Daoy (cell line): ENCODE measurements around the gene PIGV. TPM values are rescaled to one million over a fixed set of nuclear protein-coding genes. Genes with fewer than 3 reads are reported as not detected.

Experiments used
- DNase-seq: peaks from one replicate; pipeline ENCODE4 v3.0.0-alpha.2; 2015; ENCODE audit warnings: low read depth
- total RNA-seq: library from RNA; depleted of rRNA; stranded (reverse); fragments of >200 nt; shearing (Covaris generic); gene quantifications from 2 replicates; pipeline ENCODE4 v1.2.3, GENCODE V29; 2014

Gene PIGV
- total RNA-seq, 1 experiment from 2014 or later: 7.9 TPM

DNA sequence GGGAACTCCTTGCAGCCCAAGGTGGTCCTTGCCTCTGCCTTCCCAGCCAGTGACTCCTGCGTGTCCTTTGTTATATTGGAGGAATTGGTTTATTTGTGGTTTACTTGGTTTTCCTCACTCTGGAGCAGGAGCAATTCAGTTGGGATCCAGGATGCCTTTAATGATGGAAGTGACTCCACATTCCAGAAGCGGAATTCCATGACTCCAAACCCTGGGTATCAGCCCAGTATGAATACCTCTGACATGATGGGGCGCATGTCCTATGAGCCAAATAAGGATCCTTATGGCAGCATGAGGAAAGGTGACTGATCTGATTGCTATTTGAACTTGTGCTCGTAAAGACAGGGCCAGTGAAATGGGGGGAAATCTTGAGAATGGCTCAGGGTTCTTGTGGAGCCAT lies 15.1 kb upstream of the PIGV start:
- DNase-seq: peak; percentile 69

DNA sequence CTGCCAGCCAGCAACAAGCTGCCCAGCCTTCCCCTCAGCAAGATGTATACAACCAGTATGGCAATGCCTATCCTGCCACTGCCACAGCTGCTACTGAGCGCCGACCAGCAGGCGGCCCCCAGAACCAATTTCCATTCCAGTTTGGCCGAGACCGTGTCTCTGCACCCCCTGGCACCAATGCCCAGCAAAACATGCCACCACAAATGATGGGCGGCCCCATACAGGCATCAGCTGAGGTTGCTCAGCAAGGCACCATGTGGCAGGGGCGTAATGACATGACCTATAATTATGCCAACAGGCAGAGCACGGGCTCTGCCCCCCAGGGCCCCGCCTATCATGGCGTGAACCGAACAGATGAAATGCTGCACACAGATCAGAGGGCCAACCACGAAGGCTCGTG lies 13.3 kb upstream of the PIGV start:
- DNase-seq: no peak

DNA sequence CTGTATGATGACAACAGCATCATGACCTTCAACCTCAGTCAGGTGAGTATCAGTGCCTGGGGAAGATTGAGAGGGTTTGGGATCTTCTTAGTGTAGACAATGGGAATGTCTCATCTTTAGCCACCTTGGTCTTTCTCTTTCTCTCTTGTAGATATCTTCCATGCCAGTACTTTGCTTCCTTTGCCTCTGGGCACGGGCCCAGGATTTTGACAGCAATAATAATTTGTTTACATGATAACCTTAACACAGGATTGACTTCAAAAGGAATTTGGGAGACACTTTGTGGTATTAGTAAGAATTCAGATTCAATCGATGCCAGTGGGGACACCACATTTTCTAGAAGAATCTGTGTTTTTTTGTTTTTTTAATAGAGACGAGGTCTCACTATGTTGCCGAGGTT lies 12.1 kb upstream of the PIGV start:
- DNase-seq: no peak

GRCh38 chr1:26779098-26779668 lies 8.6 kb upstream of the PIGV start:
- no peak for DNase-seq

DNA sequence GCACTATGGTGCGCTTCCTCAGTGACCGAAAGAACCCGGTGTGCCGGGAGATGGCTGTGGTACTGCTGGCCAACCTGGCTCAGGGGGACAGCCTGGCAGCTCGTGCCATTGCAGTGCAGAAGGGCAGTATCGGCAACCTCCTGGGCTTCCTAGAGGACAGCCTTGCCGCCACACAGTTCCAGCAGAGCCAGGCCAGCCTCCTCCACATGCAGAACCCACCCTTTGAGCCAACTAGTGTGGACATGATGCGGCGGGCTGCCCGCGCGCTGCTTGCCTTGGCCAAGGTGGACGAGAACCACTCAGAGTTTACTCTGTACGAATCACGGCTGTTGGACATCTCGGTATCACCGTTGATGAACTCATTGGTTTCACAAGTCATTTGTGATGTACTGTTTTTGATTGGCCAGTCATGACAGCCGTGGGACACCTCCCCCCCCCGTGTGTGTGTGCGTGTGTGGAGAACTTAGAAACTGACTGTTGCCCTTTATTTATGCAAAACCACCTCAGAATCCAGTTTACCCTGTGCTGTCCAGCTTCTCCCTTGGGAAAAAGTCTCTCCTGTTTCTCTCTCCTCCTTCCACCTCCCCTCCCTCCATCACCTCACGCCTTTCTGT lies 7.3 kb upstream of the PIGV start:
- no peak for DNase-seq

GRCh38 chr1:26781206-26781825 lies 6.4 kb upstream of the PIGV start:
- DNase-seq: no peak

- no peak for DNase-seq
Measured at GRCh38 chr1:26782521-26783212, 5.1 kb upstream of the PIGV start.

DNA sequence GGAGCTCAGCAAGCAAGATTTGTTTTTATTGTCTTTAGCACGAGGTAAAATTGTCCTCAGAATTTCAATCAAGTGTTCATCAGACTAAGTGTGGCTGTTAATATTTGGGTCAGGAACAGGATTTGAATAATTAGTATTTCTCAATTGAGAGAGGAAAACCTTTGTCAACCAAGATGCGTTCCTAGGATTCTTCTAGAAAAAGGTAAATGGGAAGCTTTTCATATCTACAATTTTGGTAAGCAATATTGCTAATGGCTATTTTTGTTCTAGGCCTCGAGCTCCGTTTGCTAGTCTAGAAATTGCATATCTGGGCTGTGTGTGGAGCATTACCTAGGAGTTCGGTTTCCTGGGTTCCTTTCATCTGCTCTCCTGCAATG lies 4.1 kb upstream of the PIGV start:
- DNase-seq: no peak

- peak; percentile 52 for DNase-seq
Measured at GRCh38 chr1:26784023-26784871, 3.5 kb upstream of the PIGV start.

DNA sequence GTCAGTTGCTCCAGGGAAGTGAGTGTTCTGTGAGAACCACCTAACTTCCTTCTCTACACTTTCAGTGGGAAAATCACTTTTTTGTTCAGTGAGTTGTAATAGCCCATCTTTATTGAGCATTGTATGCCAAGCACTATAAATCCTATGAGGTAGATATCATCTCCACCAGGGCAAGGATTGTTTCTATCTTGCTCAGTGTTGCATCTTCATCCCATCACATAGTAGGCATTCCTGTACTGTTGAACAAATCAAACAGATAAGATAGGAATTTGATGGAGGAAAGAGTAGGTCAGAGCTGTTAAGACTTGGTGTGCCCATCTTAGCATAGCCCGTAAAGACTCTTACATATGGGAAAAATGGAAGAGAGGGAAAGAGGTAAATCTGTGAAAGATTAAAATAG lies 2.9 kb upstream of the PIGV start:
- DNase-seq: no peak

DNA sequence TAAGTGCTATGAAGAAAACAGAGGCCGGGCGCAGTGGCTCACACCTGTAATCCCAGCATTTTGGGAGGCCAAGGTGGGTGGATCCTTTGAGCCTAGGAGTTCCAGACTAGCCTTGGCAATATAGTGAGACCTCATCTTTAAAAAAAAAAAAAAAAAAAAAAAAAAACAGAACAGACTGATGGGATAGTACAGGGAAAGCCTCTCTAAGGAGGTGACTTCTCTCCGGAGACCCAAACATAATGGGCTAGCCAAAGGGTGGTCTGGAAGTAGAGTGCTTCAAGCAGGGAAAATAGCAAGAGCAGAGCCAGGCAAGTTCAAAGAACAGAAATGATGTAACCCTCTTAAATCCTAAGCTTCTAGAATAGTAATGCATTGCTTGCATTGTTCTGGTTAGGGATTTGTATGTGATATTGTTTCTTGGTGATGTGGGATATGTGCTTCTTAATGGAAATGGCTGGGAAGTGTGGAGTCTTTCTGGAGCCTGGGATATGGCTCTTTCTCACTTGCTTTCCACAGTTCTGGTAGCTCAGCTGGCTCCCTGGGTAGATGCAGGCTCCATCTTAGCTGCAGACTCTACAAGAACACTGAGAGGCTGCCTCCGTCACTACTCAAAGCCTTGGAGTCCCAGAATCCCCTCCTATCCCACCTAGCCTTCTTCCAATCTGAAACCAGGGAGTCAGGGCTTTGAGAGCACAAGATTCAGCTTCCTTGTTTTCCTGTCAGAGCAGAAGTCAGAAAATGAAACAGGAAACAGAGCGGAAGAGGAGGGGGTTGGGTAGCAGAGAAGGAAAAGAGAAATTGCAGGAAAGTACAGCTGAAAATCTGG lies 1.9 kb upstream of the PIGV start:
- DNase-seq: no peak

DNA sequence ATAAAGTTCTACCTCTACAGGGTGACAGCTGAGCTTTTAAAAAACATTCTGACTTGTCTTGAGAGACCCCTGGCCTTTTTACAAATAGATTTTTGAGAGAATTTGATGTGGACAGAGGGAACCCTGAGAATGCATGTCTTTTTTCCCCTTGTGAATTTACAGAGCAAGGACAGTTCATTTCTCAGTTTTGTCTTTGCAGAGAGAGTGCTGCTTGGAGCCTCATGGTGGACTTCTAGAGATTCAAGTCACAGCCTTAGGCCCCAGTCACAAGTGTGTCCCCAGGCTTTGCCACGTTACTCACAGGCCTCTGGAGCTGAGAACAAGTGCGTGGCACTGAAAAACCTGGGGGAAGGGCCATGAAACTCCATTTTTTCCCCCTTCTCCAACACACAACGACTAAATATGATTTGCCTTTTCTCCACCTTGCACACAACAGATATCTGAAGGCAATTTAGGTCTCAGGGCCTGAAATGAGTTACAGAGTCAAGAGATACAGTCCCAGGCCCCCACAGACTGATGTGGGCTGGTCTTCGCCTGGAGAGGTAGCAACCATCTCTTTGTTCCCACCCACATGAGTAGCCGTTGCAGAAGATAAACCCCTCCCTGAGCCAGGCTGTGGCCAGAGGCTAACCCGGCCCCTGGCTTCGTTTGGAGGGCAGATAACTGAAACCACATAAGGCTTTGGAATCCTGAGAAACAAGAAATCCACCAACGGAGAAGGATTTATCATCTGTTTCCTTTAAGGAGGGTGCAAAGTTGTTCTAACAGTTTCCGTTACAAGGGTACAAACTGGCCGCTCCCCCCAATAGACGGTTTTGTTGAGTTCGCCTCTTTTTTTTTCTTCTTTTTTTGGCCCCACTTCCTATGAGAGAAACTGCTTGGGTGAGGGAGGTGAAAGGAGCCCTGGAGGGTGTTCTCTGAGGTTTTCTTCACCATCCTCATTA lies 1.0 kb upstream of the PIGV start:
- DNase-seq: peak; percentile 85

- peak; percentile 74 for DNase-seq
Measured at GRCh38 chr1:26787381-26787705, 407 bp upstream of the PIGV start.

DNA sequence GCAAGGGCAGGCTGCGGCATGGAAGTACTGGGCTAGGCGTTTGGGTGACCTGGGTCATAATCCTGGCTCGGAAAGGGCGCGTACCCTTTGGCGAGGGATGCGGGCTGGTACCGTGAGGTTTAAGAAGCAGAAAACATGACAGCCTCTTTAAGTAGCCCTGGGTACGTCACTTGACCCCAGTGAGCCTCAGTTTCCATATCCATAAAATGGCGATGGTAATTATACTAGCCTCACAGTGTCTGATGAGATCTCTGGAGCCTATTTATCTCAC lies 700 bp downstream of the PIGV start:
- no peak for DNase-seq

GRCh38 chr1:26788836-26789611 lies 1.3 kb downstream of the PIGV start:
- peak; percentile 91 for DNase-seq

DNA sequence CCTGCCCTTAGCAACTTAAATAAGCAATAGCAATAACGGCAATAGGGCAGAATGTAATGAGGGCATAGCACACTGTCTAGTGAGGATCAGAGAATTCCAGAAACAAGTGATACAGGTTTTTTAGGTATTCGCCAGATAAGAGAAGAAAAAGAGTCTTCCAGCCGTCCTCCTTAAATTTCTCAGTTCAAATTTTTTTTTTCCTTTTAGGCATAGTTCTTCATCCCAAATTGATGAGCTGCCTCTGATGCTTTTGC lies 1.8 kb downstream of the PIGV start:
- no peak for DNase-seq

DNA sequence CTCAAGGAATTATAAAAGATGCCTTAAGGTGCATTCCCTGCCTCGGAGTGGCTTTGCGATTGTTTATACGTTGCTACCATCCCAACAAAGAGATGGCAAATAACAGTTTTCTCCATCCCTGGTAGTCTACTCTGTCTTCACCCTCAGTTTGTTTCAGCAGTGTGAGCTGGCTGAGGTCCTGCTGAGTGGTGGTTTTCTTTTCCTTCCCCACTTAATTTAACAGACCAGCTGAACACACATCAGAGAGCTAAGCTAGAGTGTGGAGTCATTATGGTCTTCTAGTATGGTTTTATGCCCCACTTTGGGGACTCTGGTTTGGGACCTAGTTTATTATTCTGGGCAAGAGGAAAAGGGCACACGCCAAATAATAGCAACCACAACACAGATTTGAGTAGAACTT lies 2.2 kb downstream of the PIGV start:
- DNase-seq: peak; percentile 25

- peak; percentile 33 for DNase-seq
Measured at GRCh38 chr1:26790551-26790953, 2.8 kb downstream of the PIGV start.

DNA sequence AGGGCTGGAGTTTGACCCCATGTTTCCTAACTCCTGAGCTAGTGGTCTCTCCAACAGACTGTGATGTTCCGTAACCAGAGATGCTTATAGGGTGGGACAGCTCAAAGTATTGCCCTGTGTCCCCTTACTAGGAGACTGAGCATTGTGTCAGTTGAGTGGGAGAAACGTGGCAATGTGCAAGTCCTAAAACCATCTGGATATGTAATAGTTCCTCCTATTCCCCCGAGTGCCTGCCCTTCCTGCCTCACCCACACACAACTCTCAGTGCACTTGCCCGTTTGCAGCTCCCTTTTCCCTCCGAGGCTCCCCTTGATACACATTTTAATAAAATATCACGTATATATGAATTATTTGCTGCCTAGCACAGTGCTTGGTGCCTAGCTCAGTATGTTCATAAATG lies 3.4 kb downstream of the PIGV start:
- DNase-seq: no peak

DNA sequence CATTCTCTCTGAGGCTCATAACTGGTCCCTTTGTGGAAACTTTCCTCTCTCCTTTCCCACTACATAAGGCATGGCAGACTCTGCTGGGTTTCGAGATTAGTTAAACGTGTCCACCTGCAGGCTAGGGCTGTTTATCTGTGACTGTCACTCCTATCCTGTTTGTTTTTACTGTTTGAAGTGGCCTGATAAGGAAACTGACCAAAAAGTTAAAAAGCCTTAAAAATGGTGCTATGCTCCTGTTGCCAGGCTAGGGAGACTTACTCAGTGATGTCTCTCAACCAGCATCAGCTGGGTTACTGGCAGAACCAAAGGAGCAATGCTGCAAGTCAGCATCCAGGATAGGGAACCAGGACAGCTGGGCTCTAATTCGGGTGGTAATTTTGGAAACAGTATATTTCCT lies 3.9 kb downstream of the PIGV start:
- no peak for DNase-seq
